Parathyroid adenoma (tissue), 2 donors: ENCODE measurements around the gene LSM10.

ENCODE experiments used
- H2AFZ ChIP-seq: fragments of 300-600 bp; sonication (generic); one replicate; pipeline ENCODE4 v1.7.0; 2017; ENCODE audit warnings: antibody characterized with exemption, mild to moderate bottlenecking
- H3K27ac ChIP-seq: fragments of 300-600 bp; sonication (generic); one replicate; pipeline ENCODE4 v1.7.0; 2017
- H3K27me3 ChIP-seq: fragments of 300-600 bp; sonication (generic); one replicate; pipeline ENCODE4 v1.7.0; 2017; ENCODE audit warnings: low read length; ENCODE audit not compliant: control insufficient read depth, insufficient read depth
- H3K36me3 ChIP-seq: fragments of 300-600 bp; sonication (generic); one replicate; pipeline ENCODE4 v1.7.0; 2017; ENCODE audit warnings: low read length; ENCODE audit not compliant: control insufficient read depth, insufficient read depth
- H3K4me1 ChIP-seq: fragments of 300-600 bp; sonication (generic); one replicate; pipeline ENCODE4 v1.7.0; 2017; ENCODE audit warnings: control low read depth
- H3K4me2 ChIP-seq: fragments of 300-600 bp; sonication (generic); one replicate; pipeline ENCODE4 v1.7.0; 2017; ENCODE audit warnings: low read length
- H3K4me3 ChIP-seq: fragments of 300-600 bp; sonication (generic); one replicate; pipeline ENCODE4 v1.7.0; 2017; ENCODE audit warnings: low read depth, low read length
- H3K79me2 ChIP-seq: fragments of 300-600 bp; sonication (generic); one replicate; pipeline ENCODE4 v1.7.0; 2017; ENCODE audit warnings: control low read depth
- H3K9ac ChIP-seq: fragments of 300-600 bp; sonication (generic); one replicate; pipeline ENCODE4 v1.7.0; 2017; ENCODE audit warnings: mild to moderate bottlenecking
- H3K9me3 ChIP-seq: fragments of 300-600 bp; sonication (generic); one replicate; pipeline ENCODE4 v1.7.0; 2017; ENCODE audit warnings: low read length; ENCODE audit not compliant: control insufficient read depth
- TF ChIP-seq, protein P1 (sequence below): fragments of 300-600 bp; sonication (generic); IDR thresholded peaks from one replicate; pipeline ENCODE4 v1.7.0; 2017; ENCODE audit warnings: antibody characterized with exemption, mild to moderate bottlenecking
- donor health status: primary hyperparathyroidism.

Gene LSM10

DNA sequence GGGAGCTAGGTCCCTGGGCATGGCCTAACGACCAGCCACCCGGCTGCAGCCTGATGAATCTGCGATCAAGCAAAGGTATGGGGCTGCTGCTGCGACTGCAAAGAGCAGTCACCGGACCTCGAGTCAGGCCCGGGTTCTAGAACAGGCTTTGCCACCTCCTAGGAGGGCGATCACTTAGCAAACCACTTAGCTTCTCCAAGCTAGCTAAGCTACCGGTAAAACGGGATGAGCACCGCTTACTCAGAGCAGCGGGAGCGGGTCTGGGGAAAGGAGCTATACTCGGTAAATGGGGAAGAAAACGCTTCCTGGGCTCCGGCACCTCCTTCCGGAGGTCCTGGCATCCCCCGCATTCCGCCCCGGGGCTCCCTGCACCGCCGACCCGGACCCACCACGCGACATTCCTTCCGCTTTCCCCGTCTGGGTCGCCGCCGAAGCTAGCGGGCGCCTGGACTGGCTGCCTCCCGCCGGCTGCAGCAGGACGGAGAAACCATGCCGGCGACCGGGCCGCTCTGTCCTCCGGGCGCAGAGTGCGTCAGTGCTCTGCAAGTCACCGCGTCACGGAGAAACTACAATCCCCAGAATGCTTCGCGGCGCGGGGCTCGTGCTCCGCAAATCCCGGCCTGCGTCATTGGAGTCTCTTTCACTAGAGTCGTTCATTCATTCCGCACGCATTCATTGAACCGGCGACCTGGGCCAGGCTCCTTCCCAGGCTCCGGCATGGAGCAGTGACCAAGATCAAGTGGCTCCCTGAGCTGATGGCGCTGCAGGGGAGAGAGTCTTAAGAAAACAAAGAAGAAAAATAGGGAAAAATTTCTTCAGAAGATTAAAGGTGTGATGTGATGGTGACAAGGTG is at the start of gene LSM10:
LSM10 (minus strand) TSS at position 531 of the 853 bp plus-strand sequence. CDS start 3,779 bp downstream, outside the sequence.
- Histone ChIP-seq H3K27me3 (no peaks in the 10 kb centered on the region), H3K4me3 (peak within 1 kb of the TSS; percentile 87), H3K4me1 (no peaks in the 10 kb centered on the region), H3K36me3 (no peaks in the 10 kb centered on the region), H3K9ac (peak within 1 kb of the TSS; percentile 35), H3K4me2 (peak within 1 kb of the TSS; percentile 93), H3K27ac (peak within 1 kb of the TSS; percentile 76), H2AFZ (peak within 1 kb of the TSS; percentile 91), H3K9me3 (no peaks in the 10 kb centered on the region), H3K79me2 (peaks cover 6% of the 10 kb centered on the region)
- TF ChIP-seq, protein P1, sequence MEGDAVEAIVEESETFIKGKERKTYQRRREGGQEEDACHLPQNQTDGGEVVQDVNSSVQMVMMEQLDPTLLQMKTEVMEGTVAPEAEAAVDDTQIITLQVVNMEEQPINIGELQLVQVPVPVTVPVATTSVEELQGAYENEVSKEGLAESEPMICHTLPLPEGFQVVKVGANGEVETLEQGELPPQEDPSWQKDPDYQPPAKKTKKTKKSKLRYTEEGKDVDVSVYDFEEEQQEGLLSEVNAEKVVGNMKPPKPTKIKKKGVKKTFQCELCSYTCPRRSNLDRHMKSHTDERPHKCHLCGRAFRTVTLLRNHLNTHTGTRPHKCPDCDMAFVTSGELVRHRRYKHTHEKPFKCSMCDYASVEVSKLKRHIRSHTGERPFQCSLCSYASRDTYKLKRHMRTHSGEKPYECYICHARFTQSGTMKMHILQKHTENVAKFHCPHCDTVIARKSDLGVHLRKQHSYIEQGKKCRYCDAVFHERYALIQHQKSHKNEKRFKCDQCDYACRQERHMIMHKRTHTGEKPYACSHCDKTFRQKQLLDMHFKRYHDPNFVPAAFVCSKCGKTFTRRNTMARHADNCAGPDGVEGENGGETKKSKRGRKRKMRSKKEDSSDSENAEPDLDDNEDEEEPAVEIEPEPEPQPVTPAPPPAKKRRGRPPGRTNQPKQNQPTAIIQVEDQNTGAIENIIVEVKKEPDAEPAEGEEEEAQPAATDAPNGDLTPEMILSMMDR = no peak

- TF ChIP-seq, protein P1 = no peak
- Histone ChIP-seq H3K27ac (no peak overlapping the region), H2AFZ (no peak overlapping the region), H3K36me3 (no peaks in the 10 kb centered on the region), H3K27me3 (no peaks in the 10 kb centered on the region), H3K4me3 (no peak overlapping the region), H3K9ac (no peak overlapping the region), H3K9me3 (no peaks in the 10 kb centered on the region), H3K79me2 (no peaks in the 10 kb centered on the region), H3K4me1 (no peaks in the 10 kb centered on the region), H3K4me2 (no peak overlapping the region)
Measured at GRCh38 chr1:36447450-36447849, 49.7 kb upstream of the LSM10 start.

DNA sequence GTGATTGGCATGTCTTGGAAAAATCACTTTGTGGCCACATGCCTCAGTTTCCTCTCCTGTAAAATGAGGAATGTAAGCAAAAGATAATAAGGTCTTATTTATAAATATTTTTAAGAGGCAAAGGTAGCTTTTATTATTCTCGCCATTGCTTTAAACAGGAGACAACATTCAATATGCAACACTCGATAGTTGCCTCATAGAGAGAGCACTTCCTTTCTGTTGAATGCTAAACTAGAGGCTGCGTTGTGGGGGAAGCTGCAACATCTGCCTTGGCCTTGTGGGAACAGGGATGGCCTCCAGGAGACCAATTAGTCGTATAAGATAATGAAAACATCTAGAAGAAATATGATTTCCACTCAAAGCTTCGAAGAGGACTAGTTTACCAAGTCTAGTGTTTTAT is 49.0 kb upstream of the LSM10 start:
- Histone ChIP-seq H3K9ac (no peak overlapping the region), H3K36me3 (no peaks in the 10 kb centered on the region), H3K9me3 (no peaks in the 10 kb centered on the region), H3K27ac (no peak overlapping the region), H3K4me1 (no peaks in the 10 kb centered on the region), H2AFZ (no peak overlapping the region), H3K79me2 (no peaks in the 10 kb centered on the region), H3K4me2 (no peak overlapping the region), H3K27me3 (no peaks in the 10 kb centered on the region), H3K4me3 (no peak overlapping the region)
- TF ChIP-seq, protein P1 = no peak

DNA sequence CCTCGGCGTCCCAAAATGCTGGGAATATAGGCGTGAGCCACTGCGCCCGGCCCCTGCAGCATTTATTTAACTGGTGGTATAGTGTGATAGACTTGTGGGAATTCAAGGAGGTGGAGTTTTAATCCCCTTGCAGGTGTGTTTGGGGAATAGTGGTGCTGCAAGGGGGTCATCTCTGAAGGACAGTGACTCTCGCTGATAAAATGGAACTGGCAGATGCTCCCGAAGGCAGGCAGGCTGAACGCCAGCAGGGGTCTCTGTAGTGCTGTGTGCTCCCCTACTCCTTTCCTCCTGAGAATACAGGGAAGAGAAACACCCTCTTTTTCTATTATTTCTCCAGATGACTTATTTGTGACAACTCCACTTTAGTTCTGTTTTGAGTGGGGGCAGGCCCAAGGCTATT is 48.6 kb upstream of the LSM10 start:
- H2AFZ ChIP-seq = no peak overlapping the region
- no peaks in the 10 kb centered on the region for H3K79me2 ChIP-seq
- H3K4me3 ChIP-seq = no peak overlapping the region
- H3K4me2 ChIP-seq = no peak overlapping the region
- no peaks in the 10 kb centered on the region for H3K4me1 ChIP-seq
- TF ChIP-seq, protein P1 = no peak
- no peaks in the 10 kb centered on the region for H3K36me3 ChIP-seq
- no peaks in the 10 kb centered on the region for H3K9me3 ChIP-seq
- H3K27me3 ChIP-seq = no peaks in the 10 kb centered on the region
- no peak overlapping the region for H3K9ac ChIP-seq
- no peak overlapping the region for H3K27ac ChIP-seq

DNA sequence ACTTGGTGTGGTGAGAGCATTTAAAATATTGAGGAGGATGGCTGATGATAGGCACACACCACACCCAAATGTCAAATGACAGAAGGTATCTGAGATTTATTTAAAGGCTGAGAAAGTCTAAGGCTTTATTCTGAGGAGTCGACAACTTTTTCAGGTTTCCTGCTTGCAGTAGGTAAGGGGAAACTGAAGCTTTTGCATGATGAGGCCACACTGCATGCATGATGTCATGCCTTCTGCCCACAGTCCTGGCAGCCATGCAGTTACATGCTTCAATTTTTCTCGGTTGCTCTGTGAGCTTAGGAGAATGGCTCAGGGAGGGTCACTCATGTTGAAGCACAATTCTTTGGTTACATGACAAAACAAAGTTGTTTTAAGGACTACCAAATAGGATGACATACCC is 45.6 kb upstream of the LSM10 start:
- Histone ChIP-seq H3K4me2 (no peak overlapping the region), H3K9me3 (no peaks in the 10 kb centered on the region), H2AFZ (no peak overlapping the region), H3K4me1 (no peaks in the 10 kb centered on the region), H3K79me2 (no peaks in the 10 kb centered on the region), H3K9ac (no peak overlapping the region), H3K27me3 (no peaks in the 10 kb centered on the region), H3K4me3 (no peak overlapping the region), H3K36me3 (no peaks in the 10 kb centered on the region), H3K27ac (no peak overlapping the region)
- TF ChIP-seq, protein P1 = no peak
